Sigmoid colon (tissue), 4 donors: Measurements from ENCODE around the gene PPP1R37.

Experiments used
- POLR2A ChIP-seq, 2 donors: fragments of 450-650 bp; IDR thresholded peaks; one replicate each; pipeline ENCODE4 v1.6.1; 2016; ENCODE audit warnings: antibody characterized with exemption in 2 of 2, mild to moderate bottlenecking in 2 of 2, moderate library complexity in 2 of 2
- POLR2AphosphoS5 ChIP-seq, 4 donors: sonication (generic); formaldehyde crosslinking; IDR thresholded peaks; one replicate each; pipeline ENCODE4 v1.6.1; 2017; ENCODE audit warnings: antibody characterized with exemption in 4 of 4

- TF ChIP-seq POLR2A (IDR thresholded peaks at IDR 0.05) (no peak), POLR2AphosphoS5 (IDR thresholded peaks at IDR 0.05) (peak in 1 of 4 donors; percentile 21)
Observed at GRCh38 chr19:45152504-45153338, 59.7 kb downstream of the PPP1R37 start.
